GM23338 (cell line): ENCODE results near the gene SERPING1. TPM values are rescaled to one million over a fixed set of nuclear protein-coding genes. Genes with fewer than 3 reads are reported as not detected.
A peak's percentile ranks its signal among the peaks of the same experiment; 100 is the strongest.

Experiments used
- ATAC-seq: fragments of 200-7000 bp; cut with Tn5 transposase; 3 replicates; pipeline ENCODE4 v1.9.1; 2020
- DNase-seq: peaks from one replicate; pipeline ENCODE4 v3.0.0-alpha.2; 2015; ENCODE audit warnings: low spot score
- H2AFZ ChIP-seq: fragments of 200-600 bp; sonication (generic); 2 replicates; pipeline ENCODE4 v1.8.0; 2016; ENCODE audit warnings: antibody characterized with exemption, mild to moderate bottlenecking, moderate library complexity
- H3F3A ChIP-seq: fragments of 200-600 bp; sonication (generic); replicated peaks from 2 replicates; pipeline ENCODE4 v1.8.0; 2017; ENCODE audit warnings: antibody characterized with exemption, mixed run types, low read depth
- H3K27ac ChIP-seq: fragments of 200-600 bp; sonication (generic); 2 replicates; pipeline ENCODE4 v1.6.1; 2016; ENCODE audit warnings: low read depth
- H3K27me3 ChIP-seq: fragments of 200-600 bp; sonication (generic); 2 replicates; pipeline ENCODE4 v1.8.0; 2016; ENCODE audit warnings: mild to moderate bottlenecking, mixed run types, moderate library complexity; ENCODE audit not compliant: insufficient read depth
- H3K36me3 ChIP-seq: fragments of 200-600 bp; sonication (generic); 2 replicates; pipeline ENCODE4 v1.8.0; 2016; ENCODE audit warnings: mild to moderate bottlenecking; ENCODE audit not compliant: insufficient read depth
- H3K4me1 ChIP-seq: fragments of 200-600 bp; sonication (generic); 2 replicates; pipeline ENCODE4 v1.8.0; 2016; ENCODE audit warnings: mild to moderate bottlenecking, moderate library complexity; ENCODE audit not compliant: insufficient read depth
- H3K4me2 ChIP-seq: fragments of 200-600 bp; sonication (generic); 2 replicates; pipeline ENCODE4 v1.7.1; 2017; ENCODE audit warnings: mixed run types
- H3K4me3 ChIP-seq: fragments of 200-600 bp; sonication (generic); 2 replicates; pipeline ENCODE4 v1.6.1; 2016; ENCODE audit warnings: mixed run types
- H3K79me2 ChIP-seq: fragments of 200-600 bp; sonication (generic); replicated peaks from 2 replicates; pipeline ENCODE4 v1.8.0; 2017; ENCODE audit warnings: mild to moderate bottlenecking; ENCODE audit not compliant: insufficient read depth
- H3K9me2 ChIP-seq: fragments of 200-600 bp; sonication (generic); 2 replicates; pipeline ENCODE4 v1.8.0; 2017; ENCODE audit not compliant: insufficient read depth
- H4K20me1 ChIP-seq: fragments of 200-600 bp; sonication (generic); replicated peaks from 2 replicates; pipeline ENCODE4 v1.8.0; 2017; ENCODE audit warnings: mild to moderate bottlenecking; ENCODE audit not compliant: insufficient read depth
- H3K27ac Mint-ChIP-seq: 2 replicates; pipeline ENCODE4 v1.8.0; 2020; ENCODE audit warnings: inconsistent platforms, mild to moderate bottlenecking, moderate library complexity, mixed read lengths
- H3K27me3 Mint-ChIP-seq: 3 replicates; pipeline ENCODE4 v1.8.0; 2022; ENCODE audit warnings: low read depth, mild to moderate bottlenecking, moderate library complexity, mixed read lengths, inconsistent platforms; ENCODE audit not compliant: insufficient read depth, poor library complexity
- H3K36me3 Mint-ChIP-seq: 3 replicates; pipeline ENCODE4 v1.8.0; 2021; ENCODE audit warnings: low read depth, mild to moderate bottlenecking, inconsistent platforms, moderate library complexity, mixed read lengths
- H3K4me1 Mint-ChIP-seq: 3 replicates; pipeline ENCODE4 v1.8.0; 2020; ENCODE audit warnings: mild to moderate bottlenecking, inconsistent platforms, mixed read lengths
- H3K4me3 Mint-ChIP-seq: 3 replicates; pipeline ENCODE4 v1.8.0; 2021; ENCODE audit warnings: moderate library complexity, mild to moderate bottlenecking, inconsistent platforms, mixed read lengths
- H3K9me3 Mint-ChIP-seq: 3 replicates; pipeline ENCODE4 v1.8.0; 2020; ENCODE audit warnings: moderate library complexity, mild to moderate bottlenecking, inconsistent platforms, mixed read lengths
- CREB1 ChIP-seq: fragments of 250-450 bp; sonication (Bioruptor Pico); IDR thresholded peaks from 2 replicates; pipeline ENCODE4 v1.5.0; 2020; ENCODE audit warnings: low read depth, mild to moderate bottlenecking, moderate library complexity
- EZH2phosphoT487 ChIP-seq: fragments of 200-600 bp; sonication (generic); IDR thresholded peaks from one replicate; pipeline ENCODE4 v1.8.1; 2018; ENCODE audit warnings: antibody characterized with exemption; ENCODE audit not compliant: unreplicated experiment
- JUNB ChIP-seq: IDR thresholded peaks from one replicate; pipeline ENCODE4 v1.6.1; 2016; ENCODE audit warnings: antibody characterized with exemption; ENCODE audit not compliant: unreplicated experiment
- NANOG ChIP-seq: IDR thresholded peaks from 2 replicates; pipeline ENCODE4 v1.6.1; 2016; ENCODE audit warnings: antibody characterized with exemption, borderline replicate concordance
- POLR2AphosphoS5 ChIP-seq: IDR thresholded peaks from 2 replicates; pipeline ENCODE4 v1.6.1; 2016; ENCODE audit warnings: antibody characterized with exemption, low read depth
- polyA plus RNA-seq: library from polyadenylated mRNA; unstranded; fragments of >200 nt; fragmentation: Nextera tagmentation; extraction: Ambion mirVana; gene quantifications from 2 replicates; pipeline ENCODE4 v1.2.1, GENCODE V29; 2016
- total RNA-seq: library from RNA; depleted of rRNA; stranded (reverse); fragments of >200 nt; shearing (Covaris generic); gene quantifications from 2 replicates; pipeline ENCODE4 v1.2.3, GENCODE V29; 2014
- TF ChIP-seq, protein P1 (sequence below), 2 experiments: fragments of 200-600 bp in 1 of 2; sonication (generic) in 1 of 2; conservative IDR thresholded peaks; 2 replicates each; pipeline versions ENCODE4 v1.5.1 to v1.6.1; 2016 to 2017; ENCODE audit warnings: antibody characterized with exemption in 2 of 2, low read depth in 2 of 2, mild to moderate bottlenecking in 2 of 2, moderate library complexity in 1 of 2
- TF ChIP-seq, protein P2 (sequence below): IDR thresholded peaks from 2 replicates; pipeline ENCODE4 v1.6.1; 2016; ENCODE audit warnings: antibody characterized with exemption

SERPING1 gene
- total and polyA plus RNA-seq, 2 experiments from 2014 or later = 42.3 to 54.7 TPM

DNA sequence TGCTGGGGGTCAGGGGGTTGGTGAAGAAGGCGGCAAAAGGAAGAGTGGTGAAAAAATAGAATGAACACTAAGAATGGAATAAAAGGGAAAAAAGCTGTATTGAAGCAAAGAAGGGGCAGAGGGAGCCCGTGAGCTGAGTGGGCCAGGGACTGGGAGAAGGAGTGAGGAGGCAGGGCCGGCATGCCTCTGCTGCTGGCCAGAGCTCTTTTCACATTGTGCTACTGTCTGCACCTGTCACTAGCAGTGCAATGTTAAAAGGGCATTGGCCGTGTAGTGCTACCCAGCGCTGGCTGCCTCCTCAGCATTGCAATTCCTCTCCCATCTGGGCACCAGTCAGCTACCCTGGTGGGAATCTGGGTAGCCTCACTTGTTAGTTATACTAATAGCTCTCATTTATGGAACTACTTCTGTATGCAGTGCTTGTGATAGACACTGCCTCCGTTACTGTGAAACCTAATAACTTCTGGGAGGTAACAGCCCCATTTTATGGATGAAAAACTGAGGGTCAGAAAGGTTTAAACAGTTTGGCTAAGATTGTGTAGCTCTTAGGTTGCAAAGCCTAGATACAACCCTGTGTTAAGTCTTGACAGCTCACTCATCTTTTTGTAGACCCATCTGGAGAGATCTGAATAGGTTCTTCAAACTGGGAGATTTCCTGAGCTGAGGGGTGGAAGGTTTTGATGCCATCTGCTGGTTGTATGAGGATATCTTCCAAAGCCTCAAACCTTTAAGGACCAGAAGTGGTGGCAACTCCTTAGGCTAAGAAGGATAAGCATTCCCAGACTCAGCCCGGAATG, 43.7 kb downstream of the SERPING1 start:
- peaks cover 51% of the 10 kb centered on the region for H3K79me2 ChIP-seq
- Mint-ChIP-seq H3K27ac (peak overlapping the region; percentile 97), H3K9me3 (peaks cover 3% of the 10 kb centered on the region; the same call in 1 of the 3 replicates), H3K4me3 (peak overlapping the region; percentile 99), H3K27me3 (peaks cover 41% of the 10 kb centered on the region), H3K4me1 (peaks cover 77% of the 10 kb centered on the region), H3K36me3 (peaks cover 56% of the 10 kb centered on the region)
- no peak overlapping the region for H2AFZ ChIP-seq
- peak overlapping the region; percentile 79 for H3K4me2 ChIP-seq
- ATAC-seq (no peak), DNase-seq (peak; percentile 71)
- H3K27ac ChIP-seq = no peak overlapping the region; the same call in 1 of the 2 replicates
- H3K4me3 ChIP-seq = peak overlapping the region; percentile 99
- TF ChIP-seq, protein P1, sequence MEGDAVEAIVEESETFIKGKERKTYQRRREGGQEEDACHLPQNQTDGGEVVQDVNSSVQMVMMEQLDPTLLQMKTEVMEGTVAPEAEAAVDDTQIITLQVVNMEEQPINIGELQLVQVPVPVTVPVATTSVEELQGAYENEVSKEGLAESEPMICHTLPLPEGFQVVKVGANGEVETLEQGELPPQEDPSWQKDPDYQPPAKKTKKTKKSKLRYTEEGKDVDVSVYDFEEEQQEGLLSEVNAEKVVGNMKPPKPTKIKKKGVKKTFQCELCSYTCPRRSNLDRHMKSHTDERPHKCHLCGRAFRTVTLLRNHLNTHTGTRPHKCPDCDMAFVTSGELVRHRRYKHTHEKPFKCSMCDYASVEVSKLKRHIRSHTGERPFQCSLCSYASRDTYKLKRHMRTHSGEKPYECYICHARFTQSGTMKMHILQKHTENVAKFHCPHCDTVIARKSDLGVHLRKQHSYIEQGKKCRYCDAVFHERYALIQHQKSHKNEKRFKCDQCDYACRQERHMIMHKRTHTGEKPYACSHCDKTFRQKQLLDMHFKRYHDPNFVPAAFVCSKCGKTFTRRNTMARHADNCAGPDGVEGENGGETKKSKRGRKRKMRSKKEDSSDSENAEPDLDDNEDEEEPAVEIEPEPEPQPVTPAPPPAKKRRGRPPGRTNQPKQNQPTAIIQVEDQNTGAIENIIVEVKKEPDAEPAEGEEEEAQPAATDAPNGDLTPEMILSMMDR (conservative IDR thresholded peaks at IDR 0.05; ENCODE audit: low read depth in 2 of 2) = peak; percentile 63 to 66
- TF ChIP-seq, protein P2, sequence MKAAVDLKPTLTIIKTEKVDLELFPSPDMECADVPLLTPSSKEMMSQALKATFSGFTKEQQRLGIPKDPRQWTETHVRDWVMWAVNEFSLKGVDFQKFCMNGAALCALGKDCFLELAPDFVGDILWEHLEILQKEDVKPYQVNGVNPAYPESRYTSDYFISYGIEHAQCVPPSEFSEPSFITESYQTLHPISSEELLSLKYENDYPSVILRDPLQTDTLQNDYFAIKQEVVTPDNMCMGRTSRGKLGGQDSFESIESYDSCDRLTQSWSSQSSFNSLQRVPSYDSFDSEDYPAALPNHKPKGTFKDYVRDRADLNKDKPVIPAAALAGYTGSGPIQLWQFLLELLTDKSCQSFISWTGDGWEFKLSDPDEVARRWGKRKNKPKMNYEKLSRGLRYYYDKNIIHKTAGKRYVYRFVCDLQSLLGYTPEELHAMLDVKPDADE = no peak
- no peak for TF ChIP-seq EZH2phosphoT487
- no peak for TF ChIP-seq CREB1 (CRISPR knock-in tag)
- no peak for TF ChIP-seq JUNB
- H3F3A ChIP-seq = peaks cover 78% of the 10 kb centered on the region
- H3K27me3 ChIP-seq = no peaks in the 10 kb centered on the region
- H3K36me3 ChIP-seq = peaks cover 18% of the 10 kb centered on the region; the same call in 1 of the 2 replicates
- peaks cover 67% of the 10 kb centered on the region for H3K4me1 ChIP-seq
- peaks cover 47% of the 10 kb centered on the region for H4K20me1 ChIP-seq
- H3K9me2 ChIP-seq = peaks cover 3% of the 10 kb centered on the region; the same call in 1 of the 2 replicates

DNA sequence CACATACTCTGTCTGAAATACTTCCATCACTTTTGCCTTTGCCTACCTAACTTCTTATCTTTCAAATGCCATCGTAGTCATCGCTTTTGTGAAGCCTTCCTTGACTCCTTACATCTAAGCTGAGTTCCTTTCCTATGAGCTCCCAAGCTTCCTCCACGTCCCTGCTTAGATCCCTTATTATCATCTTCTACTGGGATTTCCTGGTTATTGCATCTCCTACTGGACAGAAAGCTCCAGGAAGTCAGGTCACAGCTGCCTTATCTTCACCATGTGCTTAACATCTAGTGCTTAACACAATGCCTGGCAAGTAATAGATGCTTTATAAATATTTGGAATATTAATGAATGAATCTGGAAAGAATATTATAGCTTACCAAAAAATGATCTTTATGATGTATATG, 46.3 kb downstream of the SERPING1 start:
- H2AFZ ChIP-seq = no peak overlapping the region
- H3K36me3 ChIP-seq = peaks cover 18% of the 10 kb centered on the region; the same call in 1 of the 2 replicates
- peak overlapping the region; percentile 31 for H3K4me2 ChIP-seq
- H3K79me2 ChIP-seq = peaks cover 39% of the 10 kb centered on the region
- no peaks in the 10 kb centered on the region; the same call in 1 of the 2 replicates for H3K27me3 ChIP-seq
- Mint-ChIP-seq H3K4me1 (peaks cover 89% of the 10 kb centered on the region), H3K36me3 (peaks cover 48% of the 10 kb centered on the region), H3K27ac (0 out of 2 replicates have a peak overlapping the region, but pooled peaks have one; percentile 90), H3K4me3 (peak overlapping the region; percentile 23; the same call in 1 of the 3 replicates), H3K27me3 (peaks cover 53% of the 10 kb centered on the region), H3K9me3 (peaks cover 6% of the 10 kb centered on the region)
- no peak for DNase-seq
- peak overlapping the region; percentile 71 for H3K27ac ChIP-seq
- no peaks in the 10 kb centered on the region for H3K9me2 ChIP-seq
- peak; percentile 39; the same call in 1 of the 2 replicates for TF ChIP-seq POLR2AphosphoS5
- no peak for TF ChIP-seq NANOG
- TF ChIP-seq, protein P1 (conservative IDR thresholded peaks at IDR 0.05; ENCODE audit: low read depth in 2 of 2) = 0 out of 4 replicates have a peak, but pooled peaks of 1 of the 2 experiments have one; percentile 9
- ATAC-seq = no peak
- peaks cover 83% of the 10 kb centered on the region for H3F3A ChIP-seq
- H4K20me1 ChIP-seq = peaks cover 52% of the 10 kb centered on the region
- H3K4me1 ChIP-seq = peaks cover 81% of the 10 kb centered on the region
- H3K4me3 ChIP-seq = peak overlapping the region; percentile 23; the same call in 1 of the 2 replicates
